Fibroblast of mammary gland (primary cell): Measurements from ENCODE around the gene ACACA.
A peak's percentile ranks its signal among the peaks of the same experiment; 100 is the strongest.

Experiments used
- DNase-seq: peaks from one replicate; pipeline ENCODE4 v3.0.0-alpha.2; 2010; ENCODE audit warnings: low read depth
- H3K4me3 ChIP-seq: 2 replicates; pipeline ENCODE4 v1.5.1; 2011; ENCODE audit warnings: low read depth, mild to moderate bottlenecking, low read length, moderate library complexity; ENCODE audit not compliant: control insufficient read depth
- TF ChIP-seq, protein P1 (sequence below): conservative IDR thresholded peaks from 2 replicates; pipeline ENCODE4 v1.5.1; 2011; ENCODE audit warnings: low read depth, low read length, inconsistent platforms; ENCODE audit not compliant: control insufficient read depth, insufficient read depth

The ACACA gene

DNA sequence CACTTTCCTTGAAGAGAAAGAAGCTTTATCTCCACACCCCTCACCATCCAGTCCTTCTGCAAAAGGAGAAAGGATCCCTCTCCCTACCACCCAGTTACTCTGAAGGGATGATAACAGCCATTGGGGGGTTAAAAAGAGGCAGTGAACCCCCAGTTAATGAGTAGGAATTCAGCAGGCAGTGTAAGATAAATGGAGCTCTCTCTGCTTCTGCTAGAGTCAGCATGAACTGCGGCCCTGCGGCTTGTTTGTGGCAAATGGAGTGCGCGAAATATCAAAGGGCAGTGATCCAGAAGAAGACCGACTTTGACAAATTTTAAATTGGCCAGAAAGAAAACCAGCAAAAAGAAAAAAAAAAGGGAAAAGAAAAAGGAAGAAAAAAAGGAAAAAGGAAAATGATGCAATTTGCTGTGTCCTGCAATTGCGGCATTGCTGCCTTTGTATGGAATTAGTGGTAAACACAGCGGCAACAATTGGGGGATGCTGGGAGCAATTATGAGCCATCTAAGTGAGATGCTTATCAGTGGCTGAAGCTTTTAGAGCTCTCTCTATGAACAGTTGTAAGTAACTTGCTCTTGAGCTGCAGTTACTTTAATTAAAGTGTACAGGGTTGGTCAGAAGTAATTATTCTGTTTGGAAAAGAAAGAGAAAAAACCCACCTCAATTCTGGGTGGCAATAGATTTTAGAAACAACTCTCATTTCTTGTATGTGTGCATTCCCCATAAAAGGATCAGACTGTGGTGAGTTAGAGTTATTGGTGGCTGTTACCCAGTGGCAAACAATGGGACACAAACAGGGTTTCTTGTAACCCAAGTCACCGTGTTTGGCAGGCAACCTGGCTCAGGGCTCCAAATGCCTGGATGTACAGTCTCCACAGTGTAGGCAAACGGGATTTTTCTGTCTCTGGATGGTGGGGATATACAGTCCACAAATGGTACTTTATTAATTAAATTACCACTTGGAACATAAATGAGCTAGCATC, 296.6 kb downstream of the ACACA start:
- H3K4me3 ChIP-seq: no peak overlapping the region
- TF ChIP-seq, protein P1, sequence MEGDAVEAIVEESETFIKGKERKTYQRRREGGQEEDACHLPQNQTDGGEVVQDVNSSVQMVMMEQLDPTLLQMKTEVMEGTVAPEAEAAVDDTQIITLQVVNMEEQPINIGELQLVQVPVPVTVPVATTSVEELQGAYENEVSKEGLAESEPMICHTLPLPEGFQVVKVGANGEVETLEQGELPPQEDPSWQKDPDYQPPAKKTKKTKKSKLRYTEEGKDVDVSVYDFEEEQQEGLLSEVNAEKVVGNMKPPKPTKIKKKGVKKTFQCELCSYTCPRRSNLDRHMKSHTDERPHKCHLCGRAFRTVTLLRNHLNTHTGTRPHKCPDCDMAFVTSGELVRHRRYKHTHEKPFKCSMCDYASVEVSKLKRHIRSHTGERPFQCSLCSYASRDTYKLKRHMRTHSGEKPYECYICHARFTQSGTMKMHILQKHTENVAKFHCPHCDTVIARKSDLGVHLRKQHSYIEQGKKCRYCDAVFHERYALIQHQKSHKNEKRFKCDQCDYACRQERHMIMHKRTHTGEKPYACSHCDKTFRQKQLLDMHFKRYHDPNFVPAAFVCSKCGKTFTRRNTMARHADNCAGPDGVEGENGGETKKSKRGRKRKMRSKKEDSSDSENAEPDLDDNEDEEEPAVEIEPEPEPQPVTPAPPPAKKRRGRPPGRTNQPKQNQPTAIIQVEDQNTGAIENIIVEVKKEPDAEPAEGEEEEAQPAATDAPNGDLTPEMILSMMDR: no peak
- DNase-seq: no peak

DNA sequence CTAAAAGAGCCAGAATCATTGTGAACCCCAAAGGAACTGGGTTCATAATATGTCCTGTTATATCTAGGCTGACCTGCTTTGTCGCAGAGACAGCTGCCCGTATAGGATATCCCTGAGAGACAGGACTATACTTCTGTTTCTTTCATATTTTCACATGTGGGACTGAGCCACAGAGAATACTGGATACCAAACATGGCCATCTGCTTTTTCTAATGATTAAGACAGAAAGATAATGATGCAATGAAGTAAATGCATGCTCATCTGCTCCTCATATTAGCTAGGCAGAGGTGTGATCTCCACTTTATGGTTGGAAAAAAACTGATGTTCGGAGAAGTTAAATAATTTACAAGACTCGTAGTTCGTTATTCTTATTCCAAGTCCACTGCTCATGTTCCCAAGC, 297.5 kb downstream of the ACACA start:
- H3K4me3 ChIP-seq: no peak overlapping the region
- TF ChIP-seq, protein P1: no peak
- DNase-seq: no peak

DNA sequence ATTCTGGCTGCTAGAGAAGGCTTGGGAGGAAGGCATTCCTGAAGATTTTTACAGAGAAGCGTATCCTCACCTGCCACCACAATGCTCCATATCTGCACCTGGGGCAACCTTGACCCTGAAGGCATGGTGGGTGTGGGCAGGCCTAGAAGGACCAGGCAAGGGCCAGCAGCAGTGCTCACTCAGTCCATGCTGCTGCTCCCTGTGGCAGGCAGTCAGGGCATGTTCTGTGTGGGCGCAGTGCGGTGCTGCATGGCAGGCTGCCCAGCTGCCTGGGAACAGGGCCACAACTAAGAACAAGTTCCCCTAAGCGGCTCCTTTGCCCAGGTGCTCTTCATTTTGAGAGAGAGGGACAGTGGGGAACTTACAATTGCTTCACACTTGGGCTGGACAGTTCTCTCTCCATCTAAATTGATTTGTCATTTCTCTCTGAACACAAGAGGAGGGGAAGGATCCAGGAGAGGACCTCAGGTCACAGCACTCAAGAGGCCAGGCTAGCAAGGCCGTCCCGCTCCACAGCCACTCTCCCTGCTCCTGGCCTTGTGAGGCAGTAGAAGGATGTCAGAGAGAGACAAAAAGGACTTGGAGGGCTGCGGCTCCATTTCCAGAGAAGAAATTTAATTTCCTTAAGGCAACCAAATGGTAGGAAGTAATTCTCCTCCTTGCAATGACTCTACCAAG, 299.1 kb downstream of the ACACA start:
- peak; percentile 47 for DNase-seq
- TF ChIP-seq, protein P1: no peak
- H3K4me3 ChIP-seq: no peak overlapping the region

DNA sequence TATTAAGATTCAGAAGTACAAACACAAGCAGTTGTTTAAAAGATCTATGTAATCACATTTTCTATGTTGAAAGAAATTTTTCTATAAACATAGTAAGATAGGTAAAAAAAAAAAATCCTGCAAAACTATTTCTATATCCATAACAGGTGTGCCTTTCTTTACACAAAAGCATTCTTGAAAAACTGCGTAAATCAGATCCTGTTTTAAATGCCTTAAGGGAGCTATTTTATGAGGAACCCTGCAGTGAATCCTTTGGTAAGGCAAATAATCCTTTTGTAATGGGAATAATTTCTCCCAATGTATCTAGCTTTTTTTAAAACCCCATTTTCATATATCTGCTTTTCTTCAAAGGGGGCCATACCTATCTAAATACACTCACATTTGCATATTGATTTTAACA, 300.6 kb downstream of the ACACA start:
- H3K4me3 ChIP-seq: no peak overlapping the region
- TF ChIP-seq, protein P1: no peak
- DNase-seq: no peak

DNA sequence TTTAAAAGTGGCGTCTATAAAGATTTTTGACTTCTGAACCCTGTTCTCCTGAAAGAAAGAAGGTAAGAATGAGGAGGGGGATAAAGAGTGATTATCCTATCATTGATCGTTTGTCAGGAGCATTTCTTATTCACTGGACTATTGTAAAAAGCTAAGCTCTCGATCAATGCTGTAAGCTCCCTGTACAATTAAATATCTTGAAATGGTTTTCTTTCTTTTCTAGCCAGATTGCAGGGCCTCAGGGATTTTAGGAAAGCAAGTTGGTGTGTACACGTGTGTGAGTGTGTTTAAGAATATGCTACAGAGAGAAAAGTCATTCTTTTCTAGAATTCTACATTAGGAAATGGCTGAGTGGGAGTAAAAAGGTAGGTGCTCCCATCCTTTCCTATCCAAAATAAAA, 303.4 kb downstream of the ACACA start:
- no peak for DNase-seq
- H3K4me3 ChIP-seq: no peak overlapping the region
- TF ChIP-seq, protein P1: no peak

- DNase-seq: no peak
- H3K4me3 ChIP-seq: no peak overlapping the region
- TF ChIP-seq, protein P1: no peak
Measured at GRCh38 chr17:37101306-37101705, 305.3 kb downstream of the ACACA start.
